NCI-H460 (cell line): Measurements from ENCODE around the gene CNTNAP2. TPM values are rescaled to one million over a fixed set of nuclear protein-coding genes. Genes with fewer than 3 reads are reported as not detected.
"Not testable (repeated sequence)": the region's sequence is repeated elsewhere in the genome, so short reads cannot be mapped to it uniquely, and the experiment has no call there.

Source experiments
- DNase-seq: peaks from one replicate; pipeline ENCODE4 v3.0.0-alpha.2; 2016; ENCODE audit warnings: low read depth; ENCODE audit errors: extremely low read depth
- total RNA-seq: library from RNA; depleted of rRNA; stranded (reverse); fragments of >200 nt; shearing (Covaris generic); gene quantifications from 2 replicates; pipeline ENCODE4 v1.2.3, GENCODE V29; 2014

CNTNAP2 gene
- total RNA-seq, 1 experiment from 2014 or later, result 0.15 TPM

- DNase-seq, result no peak
These were observed 952.2 kb downstream of the CNTNAP2 start for GRCh38 chr7:147068842-147069241.

- no peak for DNase-seq
These were observed 953.2 kb downstream of the CNTNAP2 start for GRCh38 chr7:147069771-147070170.

GRCh38 chr7:147070886-147071285 is 954.3 kb downstream of the CNTNAP2 start:
- no peak for DNase-seq

- DNase-seq, result no peak
These were observed 954.9 kb downstream of the CNTNAP2 start for GRCh38 chr7:147071536-147071935.

- no peak for DNase-seq
These were observed 961.7 kb downstream of the CNTNAP2 start for GRCh38 chr7:147078312-147078711.

- no peak for DNase-seq
These were observed 962.5 kb downstream of the CNTNAP2 start for GRCh38 chr7:147079083-147079482.

GRCh38 chr7:147079921-147080420 is 963.4 kb downstream of the CNTNAP2 start:
- no peak for DNase-seq

GRCh38 chr7:147081117-147081516 is 964.5 kb downstream of the CNTNAP2 start:
- no peak for DNase-seq

GRCh38 chr7:147089051-147089461 is 972.5 kb downstream of the CNTNAP2 start:
- no peak for DNase-seq

GRCh38 chr7:147089608-147090007 is 973.0 kb downstream of the CNTNAP2 start:
- DNase-seq, result no peak

- no peak for DNase-seq
These were observed 980.0 kb downstream of the CNTNAP2 start for GRCh38 chr7:147096629-147097028.

GRCh38 chr7:147103224-147103623 is 986.6 kb downstream of the CNTNAP2 start:
- no peak for DNase-seq

GRCh38 chr7:147106746-147107145 is 990.1 kb downstream of the CNTNAP2 start:
- no peak for DNase-seq

GRCh38 chr7:147114525-147114924 is 997.9 kb downstream of the CNTNAP2 start:
- DNase-seq, result not testable (repeated sequence)

GRCh38 chr7:147136352-147136751 is 1019.8 kb downstream of the CNTNAP2 start:
- no peak for DNase-seq

- no peak for DNase-seq
These were observed 1028.6 kb downstream of the CNTNAP2 start for GRCh38 chr7:147145194-147145593.

GRCh38 chr7:147146169-147146568 is 1029.6 kb downstream of the CNTNAP2 start:
- no peak for DNase-seq

- no peak for DNase-seq
These were observed 1035.1 kb downstream of the CNTNAP2 start for GRCh38 chr7:147151661-147152060.

GRCh38 chr7:147153571-147153970 is 1037.0 kb downstream of the CNTNAP2 start:
- DNase-seq, result no peak

GRCh38 chr7:147161405-147161804 is 1044.8 kb downstream of the CNTNAP2 start:
- DNase-seq, result no peak

GRCh38 chr7:147170341-147171012 is 1053.9 kb downstream of the CNTNAP2 start:
- DNase-seq, result no peak

GRCh38 chr7:147171013-147171391 is 1054.4 kb downstream of the CNTNAP2 start:
- DNase-seq, result no peak

GRCh38 chr7:147173883-147174282 is 1057.3 kb downstream of the CNTNAP2 start:
- no peak for DNase-seq
